Skeletal muscle satellite cell (primary cell): ENCODE results near the gene EPHB1.

Source experiments
- H3K27me3 ChIP-seq: 2 replicates; pipeline ENCODE4 v1.7.0; 2013; ENCODE audit warnings: low read length; ENCODE audit not compliant: control insufficient read depth, insufficient read depth
- H3K36me3 ChIP-seq: 2 replicates; pipeline ENCODE4 v1.7.0; 2013; ENCODE audit warnings: mild to moderate bottlenecking, control low read depth, low read length; ENCODE audit not compliant: insufficient read depth
- H3K4me1 ChIP-seq: 2 replicates; pipeline ENCODE4 v1.7.0; 2013; ENCODE audit warnings: low read length; ENCODE audit not compliant: control insufficient read depth, insufficient read depth
- H3K4me2 ChIP-seq: 2 replicates; pipeline ENCODE4 v1.7.0; 2013; ENCODE audit warnings: mild to moderate bottlenecking, low read length
- H3K4me3 ChIP-seq: 2 replicates; pipeline ENCODE4 v1.7.0; 2013; ENCODE audit warnings: low read length
- H3K9ac ChIP-seq: 2 replicates; pipeline ENCODE4 v1.7.0; 2013; ENCODE audit warnings: mild to moderate bottlenecking, low read depth, low read length, moderate library complexity
- H3K9me3 ChIP-seq: replicated peaks from 2 replicates; pipeline ENCODE4 v1.7.0; 2013; ENCODE audit warnings: mild to moderate bottlenecking, control low read depth, low read length

EPHB1 gene

DNA sequence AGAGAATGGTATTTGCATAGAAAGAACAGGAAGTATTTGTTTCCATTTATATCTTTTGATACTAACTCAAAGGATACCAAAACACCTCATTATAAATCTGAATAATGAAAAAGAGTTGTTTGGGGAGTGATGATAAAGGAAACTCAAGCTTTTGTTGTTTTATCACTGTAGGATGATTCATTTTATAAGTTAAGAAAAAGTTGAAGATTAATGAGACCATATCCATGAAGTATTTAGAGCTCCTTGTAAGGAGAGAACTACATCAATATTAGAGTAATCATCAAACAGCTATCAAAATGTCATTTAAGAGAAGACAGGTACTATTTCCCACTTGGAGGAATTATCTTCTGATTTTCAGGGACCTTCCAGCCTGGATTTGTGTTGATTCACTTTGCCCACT lies 92.5 kb downstream of the EPHB1 start:
- no peaks in the 10 kb centered on the region for H3K4me1 ChIP-seq
- no peaks in the 10 kb centered on the region for H3K27me3 ChIP-seq
- H3K4me2 ChIP-seq: no peak overlapping the region
- no peaks in the 10 kb centered on the region for H3K36me3 ChIP-seq
- no peak overlapping the region for H3K4me3 ChIP-seq
- no peaks in the 10 kb centered on the region for H3K9me3 ChIP-seq
- H3K9ac ChIP-seq: no peak overlapping the region

DNA sequence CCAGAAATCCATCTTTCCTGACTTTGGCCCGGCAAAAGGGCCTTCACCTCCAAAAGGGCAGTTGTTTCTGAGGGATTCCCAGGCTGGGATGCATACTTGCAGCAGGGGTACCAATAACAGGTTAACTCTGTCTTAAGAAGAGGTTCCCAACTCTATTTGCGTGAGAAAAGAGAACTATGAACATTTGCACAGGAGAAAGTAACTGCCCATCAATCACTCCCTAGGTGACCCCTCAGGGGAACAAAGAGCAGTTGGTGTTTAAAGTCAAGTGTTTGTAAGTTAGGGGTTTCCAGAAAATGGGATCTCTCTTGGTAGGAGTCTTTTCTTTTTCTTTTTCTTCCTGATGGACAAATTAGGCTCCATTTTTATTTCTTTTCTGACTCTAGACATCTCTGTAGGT lies 97.3 kb downstream of the EPHB1 start:
- Histone ChIP-seq H3K4me3 (no peak overlapping the region), H3K4me2 (no peak overlapping the region), H3K36me3 (no peaks in the 10 kb centered on the region), H3K27me3 (no peaks in the 10 kb centered on the region), H3K4me1 (no peaks in the 10 kb centered on the region), H3K9me3 (no peaks in the 10 kb centered on the region), H3K9ac (no peak overlapping the region)

DNA sequence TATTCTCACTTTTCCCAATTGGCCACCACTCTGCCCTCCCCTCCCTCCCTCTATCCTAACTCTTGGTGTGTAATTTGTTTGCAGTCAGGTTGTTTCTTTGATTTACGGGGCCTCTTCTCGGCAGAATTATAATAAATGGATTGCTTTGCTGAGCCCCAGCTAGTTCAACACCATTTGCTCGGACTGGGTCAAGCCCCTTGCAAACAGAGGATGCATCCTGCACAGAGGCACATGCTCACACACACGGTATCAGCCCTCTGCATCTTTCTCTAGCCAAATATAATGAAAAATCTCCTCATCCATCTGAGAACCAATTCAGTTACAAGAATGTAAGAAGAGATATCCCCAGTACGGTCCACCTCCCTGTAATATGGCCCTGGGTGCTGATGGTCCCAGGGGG lies 97.7 kb downstream of the EPHB1 start:
- Histone ChIP-seq H3K9ac (no peak overlapping the region), H3K36me3 (no peaks in the 10 kb centered on the region), H3K9me3 (no peaks in the 10 kb centered on the region), H3K4me2 (no peak overlapping the region), H3K4me3 (no peak overlapping the region), H3K27me3 (no peaks in the 10 kb centered on the region), H3K4me1 (no peaks in the 10 kb centered on the region)

DNA sequence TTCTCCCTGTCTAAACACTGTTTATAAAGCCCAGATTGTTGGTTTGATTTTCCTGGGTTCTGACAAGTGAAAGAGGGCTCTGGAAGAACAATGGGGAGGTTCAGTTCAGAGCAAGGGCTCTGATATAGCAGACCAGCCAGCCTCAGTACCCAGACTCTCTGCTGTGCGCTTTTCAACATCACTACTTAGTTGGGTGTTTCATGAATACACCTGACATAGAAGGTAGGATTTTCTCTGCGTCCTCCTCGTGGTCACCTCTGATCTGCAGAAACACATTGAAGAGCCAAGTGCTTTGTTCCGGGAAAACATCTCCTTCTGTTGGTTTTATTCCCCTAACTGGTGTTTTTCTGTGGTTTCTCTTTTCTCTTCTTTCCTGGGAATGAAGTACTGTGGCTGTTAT lies 99.5 kb downstream of the EPHB1 start:
- H3K4me1 ChIP-seq: no peaks in the 10 kb centered on the region
- H3K4me2 ChIP-seq: no peak overlapping the region
- no peak overlapping the region for H3K9ac ChIP-seq
- H3K27me3 ChIP-seq: no peaks in the 10 kb centered on the region
- H3K9me3 ChIP-seq: no peaks in the 10 kb centered on the region
- no peak overlapping the region for H3K4me3 ChIP-seq
- no peaks in the 10 kb centered on the region for H3K36me3 ChIP-seq

DNA sequence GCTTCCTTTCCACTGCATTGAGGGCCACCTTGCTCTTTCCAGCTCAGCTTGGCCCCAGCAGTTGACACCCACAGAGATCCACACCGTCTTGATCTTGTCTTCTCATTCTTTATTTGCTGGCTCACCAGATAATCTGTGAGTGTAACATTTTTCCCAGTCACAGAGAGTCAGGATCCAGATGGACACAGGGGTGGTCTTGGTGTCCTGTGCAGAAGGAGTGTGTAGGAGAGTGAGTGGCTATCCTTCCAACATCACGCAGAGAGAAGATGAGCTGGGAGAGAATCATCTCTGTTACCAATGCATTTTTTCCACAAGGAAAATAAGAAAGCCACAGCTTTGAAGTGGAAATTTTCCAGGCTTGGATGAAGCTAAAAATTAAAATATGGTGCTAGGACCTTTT lies 100.1 kb downstream of the EPHB1 start:
- Histone ChIP-seq H3K4me3 (no peak overlapping the region), H3K4me2 (no peak overlapping the region), H3K9ac (no peak overlapping the region), H3K4me1 (no peaks in the 10 kb centered on the region), H3K27me3 (no peaks in the 10 kb centered on the region), H3K36me3 (no peaks in the 10 kb centered on the region), H3K9me3 (no peaks in the 10 kb centered on the region)

DNA sequence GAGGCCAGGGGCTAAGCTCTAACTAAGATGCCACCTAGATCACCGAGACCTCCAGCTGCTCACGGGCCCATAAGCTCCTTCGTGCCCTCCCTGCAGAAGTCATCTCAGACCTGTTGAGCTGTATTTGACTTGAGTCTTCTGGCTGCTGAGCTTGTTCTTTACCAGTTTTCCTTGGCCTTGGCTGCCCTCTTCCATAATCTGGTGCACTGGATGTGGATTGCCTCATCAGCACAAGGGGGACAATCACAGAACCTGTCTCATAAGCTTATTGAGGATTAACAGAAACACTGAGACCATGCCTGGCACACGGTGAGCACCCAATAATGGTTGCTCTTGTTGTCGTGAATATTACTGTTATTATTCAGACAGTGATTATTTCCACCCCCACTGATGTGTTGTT lies 101.1 kb downstream of the EPHB1 start:
- Histone ChIP-seq H3K36me3 (no peaks in the 10 kb centered on the region), H3K4me3 (no peak overlapping the region), H3K4me2 (no peak overlapping the region), H3K4me1 (no peaks in the 10 kb centered on the region), H3K27me3 (no peaks in the 10 kb centered on the region), H3K9ac (no peak overlapping the region), H3K9me3 (no peaks in the 10 kb centered on the region)

DNA sequence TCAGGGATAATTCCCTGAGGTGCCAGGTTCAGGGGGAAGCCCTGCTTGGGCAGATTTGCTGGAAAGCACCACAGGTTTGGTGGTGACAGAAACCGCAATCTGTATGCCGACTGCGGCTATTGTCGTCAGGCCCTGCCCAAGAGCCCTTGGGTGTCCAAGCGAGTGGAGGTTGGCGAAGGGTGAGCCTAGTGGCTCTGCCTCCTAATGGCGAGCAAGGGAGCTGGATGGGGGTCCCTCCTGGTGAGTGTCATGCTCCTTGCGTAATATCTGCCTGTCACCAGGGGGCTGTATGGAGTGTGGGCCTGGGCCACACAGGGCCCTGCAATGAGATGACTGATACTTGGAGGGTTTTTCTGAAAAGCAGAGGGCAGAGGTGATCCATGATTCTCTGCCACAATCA lies 101.6 kb downstream of the EPHB1 start:
- Histone ChIP-seq H3K36me3 (no peaks in the 10 kb centered on the region), H3K4me1 (no peaks in the 10 kb centered on the region), H3K27me3 (no peaks in the 10 kb centered on the region), H3K4me2 (no peak overlapping the region), H3K9me3 (no peaks in the 10 kb centered on the region), H3K9ac (no peak overlapping the region), H3K4me3 (no peak overlapping the region)

DNA sequence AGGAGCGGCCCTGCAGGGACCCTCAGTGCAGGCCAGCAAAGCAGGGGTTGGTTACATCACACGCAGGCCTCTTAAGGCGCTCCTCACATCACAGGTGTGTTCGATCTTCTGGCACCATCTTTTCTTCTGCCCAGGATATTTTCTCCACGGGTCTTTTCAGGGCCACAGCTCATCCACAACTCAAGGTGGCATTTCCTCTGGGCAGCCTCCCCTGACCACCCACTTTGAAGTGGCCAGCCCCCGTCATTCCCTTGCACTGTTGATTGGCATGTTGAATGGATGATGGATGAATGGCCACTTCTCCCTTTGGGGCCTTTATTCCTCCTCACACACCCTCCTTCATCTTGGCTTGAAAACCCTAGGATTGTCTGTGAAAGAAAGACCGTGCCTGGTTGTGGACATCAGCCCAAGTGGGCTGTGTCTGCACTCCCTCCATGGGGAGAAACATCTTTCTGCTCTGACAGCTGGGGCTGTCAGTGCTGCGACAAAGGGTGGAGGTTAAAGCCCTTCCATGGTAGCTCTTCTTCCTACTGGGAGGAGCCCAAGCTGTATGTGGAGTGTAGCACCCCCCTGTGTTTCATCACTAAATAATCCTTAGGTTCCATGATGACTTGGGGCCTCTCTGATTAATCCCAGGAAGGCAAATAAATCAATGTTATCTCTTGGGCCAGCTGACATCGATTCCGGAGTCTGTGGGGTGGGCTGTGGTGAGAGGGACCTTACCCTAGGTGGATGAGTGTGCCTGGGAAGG lies 102.5 kb downstream of the EPHB1 start:
- no peak overlapping the region for H3K4me3 ChIP-seq
- H3K36me3 ChIP-seq: no peaks in the 10 kb centered on the region

DNA sequence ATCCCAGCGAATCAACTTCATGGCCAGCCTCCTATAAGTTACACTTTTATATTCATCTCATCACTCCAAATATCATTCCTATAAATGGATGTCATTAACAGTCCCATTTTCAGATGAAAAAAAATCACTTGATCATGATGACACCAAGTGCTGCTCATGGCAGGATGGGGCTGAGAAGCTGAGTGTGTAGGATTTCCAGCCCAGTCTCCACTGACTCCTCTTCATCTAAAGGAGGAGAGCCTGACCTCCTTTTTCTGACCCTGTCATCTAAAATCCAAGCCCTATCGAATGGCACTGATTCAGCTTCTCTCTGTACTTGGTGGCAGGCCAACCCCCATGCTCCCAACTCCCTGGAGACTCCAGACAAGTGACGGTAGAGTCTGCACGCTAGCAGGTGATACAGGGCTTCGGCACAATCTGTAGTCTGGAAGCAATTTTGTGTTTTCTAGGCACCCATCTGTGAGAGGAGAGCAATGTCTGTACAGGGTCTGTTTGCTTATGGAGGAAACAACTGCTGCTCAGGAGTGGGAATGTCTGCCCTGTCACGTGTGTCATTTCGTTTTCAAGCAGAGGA lies 103.2 kb downstream of the EPHB1 start:
- Histone ChIP-seq H3K27me3 (no peaks in the 10 kb centered on the region), H3K9me3 (no peaks in the 10 kb centered on the region), H3K36me3 (no peaks in the 10 kb centered on the region), H3K4me2 (no peak overlapping the region), H3K9ac (no peak overlapping the region), H3K4me1 (no peaks in the 10 kb centered on the region), H3K4me3 (no peak overlapping the region)

More for the DNA sequence above, 102.5 kb downstream of the EPHB1 start:
- H3K9ac ChIP-seq: no peak overlapping the region
- no peaks in the 10 kb centered on the region for H3K9me3 ChIP-seq
- no peaks in the 10 kb centered on the region for H3K27me3 ChIP-seq
- H3K4me2 ChIP-seq: no peak overlapping the region
- no peaks in the 10 kb centered on the region for H3K4me1 ChIP-seq

DNA sequence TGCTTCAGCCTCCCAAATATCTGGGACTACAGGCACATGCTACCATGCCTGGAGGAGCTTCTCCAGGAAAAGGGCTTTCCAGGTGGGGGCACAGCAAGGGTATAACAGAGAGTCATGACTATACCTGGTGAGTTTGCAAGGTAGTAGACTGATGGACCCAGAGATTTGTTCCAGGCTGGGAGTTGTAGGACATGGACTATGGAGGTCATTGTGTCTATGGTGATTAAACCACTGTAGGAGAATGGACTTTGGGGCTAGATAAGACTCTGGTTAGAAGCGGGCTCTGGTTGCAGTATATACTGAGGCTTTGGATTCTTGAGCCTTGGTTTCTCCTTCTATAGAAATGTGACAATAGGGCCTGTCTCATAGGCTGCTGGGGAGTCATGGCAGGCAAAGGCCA lies 104.7 kb downstream of the EPHB1 start:
- H3K4me1 ChIP-seq: no peaks in the 10 kb centered on the region
- no peak overlapping the region for H3K4me3 ChIP-seq
- H3K9me3 ChIP-seq: no peaks in the 10 kb centered on the region
- no peaks in the 10 kb centered on the region for H3K36me3 ChIP-seq
- H3K4me2 ChIP-seq: no peak overlapping the region
- H3K9ac ChIP-seq: no peak overlapping the region
- H3K27me3 ChIP-seq: no peaks in the 10 kb centered on the region

DNA sequence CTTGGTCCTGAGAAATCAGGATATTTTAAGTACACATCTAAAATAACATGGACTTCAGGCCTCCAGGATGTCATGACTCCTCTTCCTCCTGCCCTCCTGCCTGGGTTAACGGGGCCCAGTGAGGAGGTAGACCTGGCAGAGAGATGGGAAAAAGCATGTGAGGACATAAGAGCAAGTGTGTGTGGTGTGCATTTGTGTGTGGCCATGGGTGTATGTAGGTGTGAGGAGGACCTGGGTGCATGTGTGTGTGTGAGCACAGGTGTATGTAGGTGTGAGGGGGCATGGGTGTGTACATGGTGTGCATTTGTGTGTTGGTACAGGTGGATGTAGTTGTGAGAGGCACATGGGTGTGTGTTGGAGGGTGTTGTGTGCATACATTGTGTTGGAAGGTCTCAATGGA lies 105.4 kb downstream of the EPHB1 start:
- Histone ChIP-seq H3K4me1 (no peaks in the 10 kb centered on the region), H3K9me3 (no peaks in the 10 kb centered on the region), H3K36me3 (no peaks in the 10 kb centered on the region), H3K4me2 (no peak overlapping the region), H3K4me3 (no peak overlapping the region), H3K9ac (no peak overlapping the region), H3K27me3 (no peaks in the 10 kb centered on the region)

DNA sequence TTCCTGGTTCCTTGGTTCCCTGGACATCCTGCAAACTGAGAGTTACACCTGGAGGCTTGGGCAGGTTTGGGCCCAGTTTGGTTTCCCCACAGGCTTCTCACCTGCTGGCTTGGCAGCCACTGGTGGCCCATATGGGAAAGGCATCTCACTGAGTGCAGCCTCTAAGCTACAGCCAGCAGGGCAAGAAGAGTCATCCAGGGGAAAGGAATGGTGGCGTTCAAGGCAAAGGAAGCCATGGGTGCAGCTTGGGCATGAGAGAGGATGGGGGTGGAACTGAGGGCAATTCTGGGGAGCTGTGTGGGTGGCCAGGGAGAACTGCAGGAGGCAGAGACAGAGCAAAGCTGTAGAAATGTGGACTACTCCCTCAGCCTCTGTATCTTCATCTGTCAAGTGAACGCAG lies 106.4 kb downstream of the EPHB1 start:
- H3K27me3 ChIP-seq: no peaks in the 10 kb centered on the region
- H3K9ac ChIP-seq: no peak overlapping the region
- H3K4me3 ChIP-seq: no peak overlapping the region
- no peaks in the 10 kb centered on the region for H3K9me3 ChIP-seq
- H3K4me1 ChIP-seq: no peaks in the 10 kb centered on the region
- H3K36me3 ChIP-seq: no peaks in the 10 kb centered on the region
- no peak overlapping the region for H3K4me2 ChIP-seq
